ENCODE data around the gene ASTN2.

Gene ASTN2

DNA sequence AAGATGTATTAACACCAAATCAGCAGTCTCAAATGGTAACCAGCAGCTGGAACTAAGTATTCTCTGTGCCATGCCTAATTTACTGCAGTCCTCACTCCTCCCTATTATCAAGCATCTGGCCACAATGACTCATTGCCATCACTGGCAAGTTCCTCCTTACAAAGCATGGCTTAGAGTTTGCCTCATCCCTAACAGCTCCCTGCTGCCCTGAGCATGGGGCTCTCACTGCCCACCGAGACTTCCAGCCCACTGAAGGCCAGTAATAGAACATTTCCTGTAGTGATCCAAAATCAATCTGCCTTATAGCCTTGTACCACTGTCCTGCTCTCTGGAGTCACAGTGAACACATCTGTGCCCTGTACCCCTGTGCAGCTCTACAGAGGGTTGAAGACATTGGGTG is 939.7 kb downstream of the ASTN2 start:
- no peak overlapping the region for H3K4me3 ChIP-seq (IDR thresholded peaks at IDR 0.05; ENCODE audit: insufficient read depth, low read depth, low read length)
- H2AFZ ChIP-seq (ENCODE audit: low read depth), result no peak overlapping the region
- no peak overlapping the region for H3K9ac ChIP-seq
- no peak for TF ChIP-seq CTCF (conservative IDR thresholded peaks at IDR 0.05; ENCODE audit: low read depth, low read length)
- H3K27me3 ChIP-seq (ENCODE audit: insufficient read depth, low read depth), result no peaks in the 10 kb centered on the region
- no peaks in the 10 kb centered on the region for H3K36me3 ChIP-seq (ENCODE audit: insufficient read depth)
- no peak overlapping the region for H3K27ac ChIP-seq
- no peaks in the 10 kb centered on the region for H3K4me1 ChIP-seq (ENCODE audit: low read depth, poor library complexity, severe bottlenecking)
- no peaks in the 10 kb centered on the region for H4K20me1 ChIP-seq (ENCODE audit: insufficient read depth)
- no peaks in the 10 kb centered on the region for H3K79me2 ChIP-seq (ENCODE audit: insufficient read depth, low read depth)
- no peak overlapping the region for H3K4me2 ChIP-seq

DNA sequence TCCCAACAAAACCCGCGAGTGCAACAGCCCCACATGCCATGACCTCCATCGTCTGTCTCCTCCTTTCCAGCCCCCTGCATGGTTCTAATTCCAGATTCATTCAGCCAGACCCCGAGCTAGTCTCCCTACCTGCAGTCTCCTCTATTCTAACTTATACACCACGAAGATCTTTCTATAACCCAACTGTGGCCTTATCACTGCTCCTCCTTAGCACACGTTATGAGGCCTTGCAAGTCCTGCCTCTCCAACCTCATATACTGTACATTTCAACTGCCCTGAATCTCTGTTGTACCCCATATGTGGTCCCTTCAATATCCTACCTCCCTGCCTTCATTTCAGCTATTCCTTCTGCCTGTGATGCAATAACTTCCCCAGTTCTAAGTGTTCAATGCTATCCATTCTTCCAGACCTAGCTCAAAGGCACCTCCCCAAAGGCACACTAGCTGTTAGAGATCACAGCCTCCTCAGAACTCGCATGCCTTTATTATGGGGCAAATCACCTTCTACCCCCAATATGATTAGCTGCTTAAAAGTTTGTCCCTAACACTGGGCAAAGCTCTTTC is 942.8 kb downstream of the ASTN2 start:
- no peak overlapping the region for H3K27ac ChIP-seq
- H3K79me2 ChIP-seq (ENCODE audit: insufficient read depth, low read depth), result no peaks in the 10 kb centered on the region
- no peak overlapping the region for H3K9ac ChIP-seq
- no peak overlapping the region for H3K4me2 ChIP-seq
- H2AFZ ChIP-seq (ENCODE audit: low read depth), result no peak overlapping the region
- no peaks in the 10 kb centered on the region for H4K20me1 ChIP-seq (ENCODE audit: insufficient read depth)
- no peaks in the 10 kb centered on the region for H3K36me3 ChIP-seq (ENCODE audit: insufficient read depth)
- no peak for TF ChIP-seq CTCF (conservative IDR thresholded peaks at IDR 0.05; ENCODE audit: low read depth, low read length)
- H3K27me3 ChIP-seq (ENCODE audit: insufficient read depth, low read depth), result no peaks in the 10 kb centered on the region
- no peaks in the 10 kb centered on the region for H3K4me1 ChIP-seq (ENCODE audit: low read depth, poor library complexity, severe bottlenecking)
- no peak overlapping the region for H3K4me3 ChIP-seq (IDR thresholded peaks at IDR 0.05; ENCODE audit: insufficient read depth, low read depth, low read length)

- Histone ChIP-seq H3K36me3 (ENCODE audit: insufficient read depth) (no peaks in the 10 kb centered on the region), H3K4me2 (no peak overlapping the region), H2AFZ (ENCODE audit: low read depth) (no peak overlapping the region), H3K27me3 (ENCODE audit: insufficient read depth, low read depth) (no peaks in the 10 kb centered on the region), H3K79me2 (ENCODE audit: insufficient read depth, low read depth) (no peaks in the 10 kb centered on the region), H3K4me1 (ENCODE audit: low read depth, poor library complexity, severe bottlenecking) (no peaks in the 10 kb centered on the region), H3K9ac (no peak overlapping the region), H4K20me1 (ENCODE audit: insufficient read depth) (no peaks in the 10 kb centered on the region), H3K27ac (no peak overlapping the region), H3K4me3 (IDR thresholded peaks at IDR 0.05; ENCODE audit: insufficient read depth, low read depth, low read length) (no peak overlapping the region)
- no peak for TF ChIP-seq CTCF (conservative IDR thresholded peaks at IDR 0.05; ENCODE audit: low read depth, low read length)
These were observed 943.6 kb downstream of the ASTN2 start for GRCh38 chr9:116471093-116471906.

DNA sequence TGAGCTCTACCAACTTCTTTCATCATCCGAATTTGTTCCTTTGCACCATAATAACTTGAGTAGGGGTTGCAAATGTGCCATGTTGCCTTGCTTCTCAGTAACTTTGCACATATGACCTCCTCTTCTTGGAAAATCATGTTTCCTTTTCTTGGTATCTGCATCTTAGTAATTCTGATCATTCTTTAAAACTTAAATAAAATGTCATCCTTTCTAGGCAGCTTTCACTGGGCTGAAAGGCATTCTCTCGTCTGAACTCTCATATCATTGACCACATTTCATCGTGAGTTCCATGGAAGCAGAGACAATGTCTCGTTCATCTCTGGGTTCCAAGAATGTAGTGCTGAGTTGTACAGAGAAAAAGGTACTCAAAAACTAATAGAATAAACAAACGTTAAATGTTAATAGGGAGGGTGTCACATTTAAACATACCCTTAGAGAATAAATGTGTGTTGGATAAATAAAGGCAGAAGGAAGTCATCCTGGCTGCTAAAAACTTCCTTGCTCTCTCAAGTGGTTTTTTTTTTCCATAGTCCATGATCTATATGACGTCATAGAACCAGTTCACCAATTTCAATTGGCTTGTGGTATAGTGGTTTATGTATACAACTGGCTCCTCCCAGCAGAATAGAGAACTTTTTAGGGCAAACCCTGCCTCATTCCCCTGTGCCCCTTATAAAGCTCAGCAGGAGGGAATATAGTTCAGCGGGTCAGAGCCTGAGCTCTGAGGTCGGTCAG is 945.9 kb downstream of the ASTN2 start:
- no peak overlapping the region for H2AFZ ChIP-seq (ENCODE audit: low read depth)
- H3K4me1 ChIP-seq (ENCODE audit: low read depth, poor library complexity, severe bottlenecking), result no peaks in the 10 kb centered on the region
- no peaks in the 10 kb centered on the region for H4K20me1 ChIP-seq (ENCODE audit: insufficient read depth)
- H3K79me2 ChIP-seq (ENCODE audit: insufficient read depth, low read depth), result no peaks in the 10 kb centered on the region
- no peak overlapping the region for H3K27ac ChIP-seq
- no peak overlapping the region for H3K4me3 ChIP-seq (IDR thresholded peaks at IDR 0.05; ENCODE audit: insufficient read depth, low read depth, low read length)
- no peak overlapping the region for H3K4me2 ChIP-seq
- H3K36me3 ChIP-seq (ENCODE audit: insufficient read depth), result no peaks in the 10 kb centered on the region
- TF ChIP-seq CTCF (conservative IDR thresholded peaks at IDR 0.05; ENCODE audit: low read depth, low read length), result no peak
- no peak overlapping the region for H3K9ac ChIP-seq
- H3K27me3 ChIP-seq (ENCODE audit: insufficient read depth, low read depth), result no peaks in the 10 kb centered on the region
